GM12873 (cell line): ENCODE data around the gene ROBO3.

Experiments used
- CTCF ChIP-seq: IDR thresholded peaks from 2 replicates; pipeline ENCODE4 v1.5.1; 2012; ENCODE audit warnings: low read depth, mild to moderate bottlenecking, moderate library complexity, low read length, control low read depth; ENCODE audit not compliant: insufficient read depth; ENCODE audit errors: missing control alignments

The ROBO3 gene

GRCh38 chr11:124873951-124874350 is 8.7 kb downstream of the ROBO3 start:
- TF ChIP-seq CTCF: no peak

- no peak for TF ChIP-seq CTCF
Observed at GRCh38 chr11:124874571-124875255, 9.5 kb downstream of the ROBO3 start.

GRCh38 chr11:124875401-124875800 is 10.2 kb downstream of the ROBO3 start:
- TF ChIP-seq CTCF: no peak

GRCh38 chr11:124875943-124876817 is 10.9 kb downstream of the ROBO3 start:
- peak; percentile 75 for TF ChIP-seq CTCF

- no peak for TF ChIP-seq CTCF
Observed at GRCh38 chr11:124876818-124877630, 11.8 kb downstream of the ROBO3 start.

GRCh38 chr11:124877631-124877909 is 12.3 kb downstream of the ROBO3 start:
- TF ChIP-seq CTCF: no peak
